Measurements from ENCODE around the gene ANKRD11. TPM values are rescaled to one million over a fixed set of nuclear protein-coding genes. Genes with fewer than 3 reads are reported as not detected.

The ANKRD11 gene
- polyA plus RNA-seq, 1 donor (not counting 4 experiments of a cell fraction or from before 2014, with no cell fraction given), result 30.1 TPM

- no peaks in the 10 kb centered on the region for H3K27me3 ChIP-seq (ENCODE audit: control insufficient read depth, extremely low read depth, insufficient read depth, low read length)
- H3K9me3 ChIP-seq (ENCODE audit: control insufficient read depth, low read depth, low read length), result no peaks in the 10 kb centered on the region
- H3K27ac ChIP-seq (ENCODE audit: control insufficient read depth, insufficient read depth, low read length), result no peak overlapping the region
- TF ChIP-seq EZH2 (IDR thresholded peaks at IDR 0.05; ENCODE audit: low read length) (no peak), CTCF (optimal IDR thresholded peaks at IDR 0.05 in 1 of 3, IDR thresholded peaks at IDR 0.05 in 1 of 3, conservative IDR thresholded peaks at IDR 0.05 in 1 of 3; ENCODE audit: extremely low read depth in 1 of 3, insufficient read depth in 2 of 3, low read length in 3 of 3) (no peak)
- H3K36me3 ChIP-seq (ENCODE audit: control insufficient read depth in 2 of 2, extremely low read depth in 1 of 2, insufficient read depth in 2 of 2, low read length in 2 of 2), result peaks cover 3 to 13% of the 10 kb centered on the region in 2 experiments
- no peak for DNase-seq (ENCODE audit: low read depth, low spot score)
- H3K9me1 ChIP-seq (ENCODE audit: control insufficient read depth, extremely low read depth, insufficient read depth, low read length), result no peaks in the 10 kb centered on the region
- peaks cover 97% of the 10 kb centered on the region for H3K79me2 ChIP-seq (ENCODE audit: control insufficient read depth, insufficient read depth, low read length)
- no peak overlapping the region for H3K4me2 ChIP-seq (ENCODE audit: control insufficient read depth, extremely low read depth, insufficient read depth, low read depth, low read length)
- H3K4me1 ChIP-seq (ENCODE audit: control insufficient read depth, extremely low read depth, insufficient read depth, low read length), result peaks cover 29% of the 10 kb centered on the region
- dilution Hi-C loops (cut with MboI; ENCODE audit: extremely low pct_ligation_motif_present, low sequenced_read_pairs), result no loop called here
- H2AFZ ChIP-seq (ENCODE audit: control insufficient read depth, low read length), result no peak overlapping the region
- FAIRE-seq, result no peak
- H4K20me1 ChIP-seq (ENCODE audit: control insufficient read depth, extremely low read depth, insufficient read depth, low read length), result peaks cover 8% of the 10 kb centered on the region
- no peak overlapping the region for H3K4me3 ChIP-seq (ENCODE audit: control insufficient read depth in 2 of 3, extremely low read depth in 1 of 3, insufficient read depth in 2 of 3, low read depth in 1 of 3, low read length in 3 of 3)
- H3K9ac ChIP-seq (ENCODE audit: control insufficient read depth, extremely low read depth, insufficient read depth, low read length), result no peak overlapping the region
Measured at GRCh38 chr16:89349947-89350633, 140.3 kb downstream of the ANKRD11 start.

GRCh38 chr16:89347807-89348206 is 142.6 kb downstream of the ANKRD11 start:
- H3K9ac ChIP-seq (ENCODE audit: control insufficient read depth, extremely low read depth, insufficient read depth, low read length), result no peak overlapping the region
- peaks cover 5% of the 10 kb centered on the region for H3K9me1 ChIP-seq (ENCODE audit: control insufficient read depth, extremely low read depth, insufficient read depth, low read length)
- peaks cover 99% of the 10 kb centered on the region for H3K79me2 ChIP-seq (ENCODE audit: control insufficient read depth, insufficient read depth, low read length)
- no peak overlapping the region for H3K4me2 ChIP-seq (ENCODE audit: control insufficient read depth, extremely low read depth, insufficient read depth, low read depth, low read length)
- no peak overlapping the region for H2AFZ ChIP-seq (ENCODE audit: control insufficient read depth, low read length)
- TF ChIP-seq EZH2 (IDR thresholded peaks at IDR 0.05; ENCODE audit: low read length), result no peak
- TF ChIP-seq CTCF (optimal IDR thresholded peaks at IDR 0.05 in 1 of 3, IDR thresholded peaks at IDR 0.05 in 1 of 3, conservative IDR thresholded peaks at IDR 0.05 in 1 of 3; ENCODE audit: extremely low read depth in 1 of 3, insufficient read depth in 2 of 3, low read length in 3 of 3), result no peak
- H3K27ac ChIP-seq (ENCODE audit: control insufficient read depth, insufficient read depth, low read length), result no peak overlapping the region
- H3K9me3 ChIP-seq (ENCODE audit: control insufficient read depth, low read depth, low read length), result no peaks in the 10 kb centered on the region
- H4K20me1 ChIP-seq (ENCODE audit: control insufficient read depth, extremely low read depth, insufficient read depth, low read length), result peaks cover 11% of the 10 kb centered on the region
- dilution Hi-C loops (cut with MboI; ENCODE audit: extremely low pct_ligation_motif_present, low sequenced_read_pairs), result no loop called here
- no peak overlapping the region for H3K4me3 ChIP-seq (ENCODE audit: control insufficient read depth in 2 of 3, extremely low read depth in 1 of 3, insufficient read depth in 2 of 3, low read depth in 1 of 3, low read length in 3 of 3)
- FAIRE-seq (no peak), DNase-seq (ENCODE audit: low read depth, low spot score) (no peak)
- no peaks in the 10 kb centered on the region for H3K27me3 ChIP-seq (ENCODE audit: control insufficient read depth, extremely low read depth, insufficient read depth, low read length)
- peaks cover 33% of the 10 kb centered on the region for H3K4me1 ChIP-seq (ENCODE audit: control insufficient read depth, extremely low read depth, insufficient read depth, low read length)
- H3K36me3 ChIP-seq (ENCODE audit: control insufficient read depth in 2 of 2, extremely low read depth in 1 of 2, insufficient read depth in 2 of 2, low read length in 2 of 2), result peaks cover 3 to 9% of the 10 kb centered on the region in 2 experiments
